Measurements from ENCODE around the gene DNM3. TPM values are rescaled to one million over a fixed set of nuclear protein-coding genes. Genes with fewer than 3 reads are reported as not detected.

The DNM3 gene
- polyA plus RNA-seq, 1 of the 3 experiments (the other 2 are of a cell fraction), result 0.43 TPM

GRCh38 chr1:172090511-172090817, 249.2 kb downstream of the DNM3 start:
- WGBS (ENCODE audit: low lambda C conversion rate), result 23% methylated on average over 1 of the region's 1 CpG
- Histone ChIP-seq H3K4me3 (ENCODE audit: low read depth in 2 of 2, low read length in 1 of 2) (no peak overlapping the region), H3K9me2 (no peaks in the 10 kb centered on the region), H3F3A (replicated peaks; ENCODE audit: insufficient read depth) (no peaks in the 10 kb centered on the region), H3K9me3 (no peaks in the 10 kb centered on the region), H3K36me3 (replicated peaks in 1 of 2; ENCODE audit: control insufficient read depth in 1 of 2, insufficient read depth in 2 of 2, low read length in 1 of 2) (no peaks in the 10 kb centered on the region), H3K4me1 (ENCODE audit: control insufficient read depth in 1 of 2, insufficient read depth in 2 of 2, low read depth in 1 of 2, low read length in 1 of 2) (no peaks in the 10 kb centered on the region; a peak in 1 of 4 replicates), H3K27ac (ENCODE audit: low read depth in 2 of 2, low read length in 1 of 2) (no peak overlapping the region), H2AFZ (ENCODE audit: low read depth) (no peak overlapping the region), H3K79me2 (ENCODE audit: insufficient read depth) (no peaks in the 10 kb centered on the region), H4K20me1 (ENCODE audit: insufficient read depth) (no peaks in the 10 kb centered on the region), H3K27me3 (ENCODE audit: insufficient read depth) (no peaks in the 10 kb centered on the region), H3K4me2 (no peak overlapping the region), H3K9ac (no peak overlapping the region)
- no peak for TF ChIP-seq RFX5 (IDR thresholded peaks at IDR 0.05; ENCODE audit: low read length)
- TF ChIP-seq YY1 (IDR thresholded peaks at IDR 0.05; ENCODE audit: low read depth), result no peak
- no peak for TF ChIP-seq TCF12 (IDR thresholded peaks at IDR 0.05)
- no peak for TF ChIP-seq ELF1 (IDR thresholded peaks at IDR 0.05)
- TF ChIP-seq NRF1 (IDR thresholded peaks at IDR 0.05; ENCODE audit: low read depth, low read length), result no peak
- TF ChIP-seq FOSL2 (IDR thresholded peaks at IDR 0.05; ENCODE audit: borderline replicate concordance, low read depth), result no peak
- no peak for TF ChIP-seq EZH2phosphoT487 (IDR thresholded peaks at IDR 0.05; ENCODE audit: borderline replicate concordance, low read depth)
- TF ChIP-seq FOXJ3 (CRISPR knock-in tag; IDR thresholded peaks at IDR 0.05), result no peak
- no peak for TF ChIP-seq JUND (IDR thresholded peaks at IDR 0.05)
- TF ChIP-seq GABPA (IDR thresholded peaks at IDR 0.05; ENCODE audit: low read depth), result no peak
- no peak for TF ChIP-seq RAD21 (IDR thresholded peaks at IDR 0.05; ENCODE audit: low read length)
- TF ChIP-seq MAX (IDR thresholded peaks at IDR 0.05; ENCODE audit: low read depth), result no peak
- TF ChIP-seq TEAD4 (IDR thresholded peaks at IDR 0.05; ENCODE audit: borderline replicate concordance, insufficient read depth), result no peak
- no peak for TF ChIP-seq MEF2A (IDR thresholded peaks at IDR 0.05; ENCODE audit: borderline replicate concordance, low read depth)
- CTCF ChIA-PET, result interaction anchor here (0.6 to 2.9 kb wide), 27 partner anchors 8 to 398 kb away, joined by 3 to 31 read pairs (median 3); partner anchors contain the start of genes C1orf105 and PIGC
- DNase-seq, result no peak
- POLR2A ChIA-PET, result no interaction called here

- no peak overlapping the region for H3K4me3 ChIP-seq (ENCODE audit: low read depth in 2 of 2, low read length in 1 of 2)
- no peak for TF ChIP-seq NFIC (IDR thresholded peaks at IDR 0.05; ENCODE audit: borderline replicate concordance)
- no peak for TF ChIP-seq REST (IDR thresholded peaks at IDR 0.05; ENCODE audit: low read depth, low read length)
- TF ChIP-seq FOXM1 (IDR thresholded peaks at IDR 0.05; ENCODE audit: low read depth), result no peak
- no peak for TF ChIP-seq USF1 (IDR thresholded peaks at IDR 0.05; ENCODE audit: borderline replicate concordance, low read depth)
- TF ChIP-seq MAX (IDR thresholded peaks at IDR 0.05; ENCODE audit: low read depth), result no peak
- no peak for TF ChIP-seq IRF3 (IDR thresholded peaks at IDR 0.05; ENCODE audit: low read depth, low read length)
- no peak for TF ChIP-seq SIN3A (IDR thresholded peaks at IDR 0.05; ENCODE audit: borderline replicate concordance, low read depth, low read length)
- TF ChIP-seq TCF12 (IDR thresholded peaks at IDR 0.05), result no peak
- no peak for TF ChIP-seq ELF1 (IDR thresholded peaks at IDR 0.05)
- TF ChIP-seq POLR2AphosphoS5 (IDR thresholded peaks at IDR 0.05; ENCODE audit: low read depth, low read length), result no peak
- TF ChIP-seq JUND (IDR thresholded peaks at IDR 0.05), result no peak
- TF ChIP-seq PBX3 (IDR thresholded peaks at IDR 0.05), result no peak
- no peak for TF ChIP-seq RFX5 (IDR thresholded peaks at IDR 0.05; ENCODE audit: low read length)
- no peak for TF ChIP-seq RCOR1 (IDR thresholded peaks at IDR 0.05; ENCODE audit: low read length)
- no peak for TF ChIP-seq TEAD4 (IDR thresholded peaks at IDR 0.05; ENCODE audit: borderline replicate concordance, insufficient read depth)
- H2AFZ ChIP-seq (ENCODE audit: low read depth), result no peak overlapping the region
- no peak overlapping the region for H3K27ac ChIP-seq (ENCODE audit: low read depth in 2 of 2, low read length in 1 of 2)
- H3F3A ChIP-seq (replicated peaks; ENCODE audit: insufficient read depth), result no peaks in the 10 kb centered on the region
- no peaks in the 10 kb centered on the region for H3K9me3 ChIP-seq
- H3K4me1 ChIP-seq (ENCODE audit: control insufficient read depth in 1 of 2, insufficient read depth in 2 of 2, low read depth in 1 of 2, low read length in 1 of 2), result no peaks in the 10 kb centered on the region; a peak in 2 of 4 replicates
- 87% methylated on average over 2 of the region's 2 CpGs for WGBS (ENCODE audit: low lambda C conversion rate)
- CTCF ChIA-PET, result interaction anchor here (0.6 to 1.7 kb wide), 3 partner anchors 48 to 348 kb away, joined by 3 to 4 read pairs (median 3); partner anchors contain the start of gene PIGC
- no peak for DNase-seq
- H3K27me3 ChIP-seq (ENCODE audit: insufficient read depth), result no peaks in the 10 kb centered on the region
- H3K9ac ChIP-seq, result no peak overlapping the region
- no peaks in the 10 kb centered on the region for H3K9me2 ChIP-seq
- POLR2A ChIA-PET, result no interaction called here
- H3K79me2 ChIP-seq (ENCODE audit: insufficient read depth), result no peaks in the 10 kb centered on the region
- H3K4me2 ChIP-seq, result no peak overlapping the region
- H3K36me3 ChIP-seq (replicated peaks in 1 of 2; ENCODE audit: control insufficient read depth in 1 of 2, insufficient read depth in 2 of 2, low read length in 1 of 2), result no peaks in the 10 kb centered on the region
- H4K20me1 ChIP-seq (ENCODE audit: insufficient read depth), result no peaks in the 10 kb centered on the region
Observed at GRCh38 chr1:172095846-172096245, 254.5 kb downstream of the DNM3 start.
